Esophagus muscularis mucosa (tissue), 4 donors: ENCODE measurements around the gene RHEBL1. TPM values are rescaled to one million over a fixed set of nuclear protein-coding genes. Genes with fewer than 3 reads are reported as not detected.
A peak's percentile ranks its signal among the peaks of the same experiment; 100 is the strongest.

Experiments
- DNase-seq: peaks from one replicate; pipeline ENCODE4 v3.0.0-alpha.2; 2017; ENCODE audit errors: extremely low spot score
- H3K27ac ChIP-seq, 4 donors: fragments of 200-600 bp; sonication (generic); replicated peaks in 1 of 4; 1 replicate in 3 of 4; 2 replicates in 1 of 4; pipeline ENCODE4 v1.5.1; 2016 to 2019; ENCODE audit warnings: mild to moderate bottlenecking in 1 of 4
- H3K27me3 ChIP-seq, 4 donors: fragments of 200-600 bp; sonication (generic); one replicate each; pipeline versions ENCODE4 v1.5.1 to v1.6.0; 2016 to 2019
- H3K36me3 ChIP-seq, 4 donors: fragments of 200-600 bp; sonication (generic); one replicate each; pipeline ENCODE4 v1.5.1; 2016 to 2019
- H3K4me1 ChIP-seq, 4 donors: fragments of 200-600 bp; sonication (generic); one replicate each; pipeline ENCODE4 v1.5.1; 2016 to 2019
- H3K4me3 ChIP-seq, 4 donors: fragments of 200-600 bp; sonication (generic); 1 replicate in 2 of 4; 2 replicates in 2 of 4; pipeline ENCODE4 v1.5.1; 2016 to 2019; ENCODE audit warnings: mild to moderate bottlenecking in 4 of 4, moderate library complexity in 1 of 4
- H3K9me3 ChIP-seq, 4 donors: fragments of 200-600 bp; sonication (generic); 1 replicate in 3 of 4; 2 replicates in 1 of 4; pipeline ENCODE4 v1.5.1; 2016 to 2019
- EP300 ChIP-seq: sonication (generic); formaldehyde crosslinking; IDR thresholded peaks from one replicate; pipeline ENCODE4 v1.6.1; 2017; ENCODE audit warnings: antibody characterized with exemption
- POLR2A ChIP-seq: fragments of 450-650 bp; IDR thresholded peaks from one replicate; pipeline ENCODE4 v1.6.1; 2017; ENCODE audit warnings: antibody characterized with exemption, moderate library complexity, mild to moderate bottlenecking, low read depth
- POLR2AphosphoS5 ChIP-seq, 2 donors: sonication (generic); formaldehyde crosslinking; IDR thresholded peaks; one replicate each; pipeline ENCODE4 v1.6.1; 2017; ENCODE audit warnings: antibody characterized with exemption in 2 of 2
- WGBS: methylation state at CpG from one replicate; pipeline ENCODE4 v1.1.5; 2018; 5-methylcytosine and 5-hydroxymethylcytosine counted together
- intact Hi-C: fragments of 100-400 bp; cut with DNase I; formaldehyde crosslinking; loops from one replicate; pipeline ENCODE4 v1.15.1; 2023
- total RNA-seq, 4 donors: library from RNA; depleted of rRNA; stranded (reverse); fragments of >200 nt; gene quantifications; one replicate each; pipeline versions ENCODE4 v1.1.0 to v1.2.1, GENCODE V29; 2016
- TF ChIP-seq, protein P1 (sequence below), 3 experiments: fragments of 200-600 bp in 2 of 3; fragments of 450-650 bp in 1 of 3; sonication (generic) in 2 of 3; IDR thresholded peaks; one replicate each; pipeline ENCODE4 v1.5.1; 2017 to 2019; ENCODE audit warnings: antibody characterized with exemption in 3 of 3, mild to moderate bottlenecking in 2 of 3, moderate library complexity in 1 of 3

RHEBL1 gene
- total RNA-seq, 4 donors from 2014 or later = 0.40 to 0.97 TPM; not detected in 2

DNA sequence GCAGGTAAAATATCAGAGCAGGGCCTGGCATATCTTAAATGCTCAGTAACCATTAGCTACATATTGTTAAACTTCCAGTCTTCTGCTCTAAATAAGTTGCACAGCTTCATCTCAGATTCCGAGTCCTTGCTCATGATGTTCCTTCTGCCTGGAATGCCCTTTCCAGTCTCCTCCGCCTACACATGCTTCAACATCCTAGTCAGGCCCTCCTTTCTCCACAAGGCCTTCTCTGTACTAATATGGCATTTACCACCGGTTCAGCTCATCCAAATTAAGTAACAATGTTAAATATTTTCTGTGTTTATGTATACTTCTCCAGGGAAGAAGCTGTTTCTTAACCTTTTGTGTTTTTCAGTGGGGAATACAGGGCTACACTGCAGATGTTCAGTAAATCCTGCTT, 16.3 kb upstream of the RHEBL1 start:
- no peak for TF ChIP-seq POLR2A
- TF ChIP-seq, protein P1, sequence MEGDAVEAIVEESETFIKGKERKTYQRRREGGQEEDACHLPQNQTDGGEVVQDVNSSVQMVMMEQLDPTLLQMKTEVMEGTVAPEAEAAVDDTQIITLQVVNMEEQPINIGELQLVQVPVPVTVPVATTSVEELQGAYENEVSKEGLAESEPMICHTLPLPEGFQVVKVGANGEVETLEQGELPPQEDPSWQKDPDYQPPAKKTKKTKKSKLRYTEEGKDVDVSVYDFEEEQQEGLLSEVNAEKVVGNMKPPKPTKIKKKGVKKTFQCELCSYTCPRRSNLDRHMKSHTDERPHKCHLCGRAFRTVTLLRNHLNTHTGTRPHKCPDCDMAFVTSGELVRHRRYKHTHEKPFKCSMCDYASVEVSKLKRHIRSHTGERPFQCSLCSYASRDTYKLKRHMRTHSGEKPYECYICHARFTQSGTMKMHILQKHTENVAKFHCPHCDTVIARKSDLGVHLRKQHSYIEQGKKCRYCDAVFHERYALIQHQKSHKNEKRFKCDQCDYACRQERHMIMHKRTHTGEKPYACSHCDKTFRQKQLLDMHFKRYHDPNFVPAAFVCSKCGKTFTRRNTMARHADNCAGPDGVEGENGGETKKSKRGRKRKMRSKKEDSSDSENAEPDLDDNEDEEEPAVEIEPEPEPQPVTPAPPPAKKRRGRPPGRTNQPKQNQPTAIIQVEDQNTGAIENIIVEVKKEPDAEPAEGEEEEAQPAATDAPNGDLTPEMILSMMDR (IDR thresholded peaks at IDR 0.05) = no peak
- TF ChIP-seq POLR2AphosphoS5 (IDR thresholded peaks at IDR 0.05) = no peak
- no peak for TF ChIP-seq EP300
- no peaks in the 10 kb centered on the region for H3K9me3 ChIP-seq
- no peaks in the 10 kb centered on the region for H3K36me3 ChIP-seq
- DNase-seq = no peak
- peaks cover 0 to 28% (median 17%) of the 10 kb centered on the region in 4 donors for H3K27me3 ChIP-seq
- intact Hi-C loops = loop anchor here (5.0 kb wide), 1 partner anchor 36 kb away; no protein-coding TSS in a partner anchor
- peaks cover 27 to 41% (median 37%) of the 10 kb centered on the region in 4 donors for H3K4me1 ChIP-seq
- peak overlapping the region in 2 of 4 donors; percentile 10 to 40 for H3K27ac ChIP-seq
- WGBS = 56% methylated on average over 3 of the region's 3 CpGs
- H3K4me3 ChIP-seq = no peak overlapping the region

DNA sequence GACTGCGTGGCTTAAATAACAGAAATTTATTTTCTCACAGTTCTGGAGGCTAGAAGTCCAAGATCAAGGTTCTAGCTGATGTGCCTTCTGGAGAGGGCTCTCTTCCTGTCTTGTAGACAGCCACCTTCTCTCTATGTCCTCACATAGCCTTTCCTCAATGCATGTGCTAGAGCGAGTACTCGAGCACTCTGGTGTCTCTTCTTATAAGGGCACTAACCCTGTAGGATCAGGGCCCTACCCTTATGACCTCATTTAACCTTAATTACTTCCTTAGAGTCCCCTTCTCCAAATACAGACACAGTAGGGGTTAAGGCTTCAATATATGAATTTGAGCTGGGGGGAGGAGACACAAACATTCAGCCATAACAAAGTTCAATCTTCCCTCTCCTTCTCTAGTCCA, 14.7 kb upstream of the RHEBL1 start:
- DNase-seq = no peak
- peaks cover 0 to 11% (median 4%) of the 10 kb centered on the region in 4 donors for H3K27me3 ChIP-seq
- H3K36me3 ChIP-seq = no peaks in the 10 kb centered on the region
- no peak overlapping the region for H3K27ac ChIP-seq
- H3K4me3 ChIP-seq = no peak overlapping the region
- intact Hi-C loops = no loop called here
- peaks cover 10 to 24% (median 20%) of the 10 kb centered on the region in 4 donors for H3K4me1 ChIP-seq
- H3K9me3 ChIP-seq = no peaks in the 10 kb centered on the region
- no peak for TF ChIP-seq POLR2AphosphoS5 (IDR thresholded peaks at IDR 0.05)
- TF ChIP-seq EP300 = no peak
- TF ChIP-seq POLR2A = no peak
- TF ChIP-seq, protein P1 (IDR thresholded peaks at IDR 0.05) = no peak
- 98% methylated on average over 3 of the region's 3 CpGs for WGBS

DNA sequence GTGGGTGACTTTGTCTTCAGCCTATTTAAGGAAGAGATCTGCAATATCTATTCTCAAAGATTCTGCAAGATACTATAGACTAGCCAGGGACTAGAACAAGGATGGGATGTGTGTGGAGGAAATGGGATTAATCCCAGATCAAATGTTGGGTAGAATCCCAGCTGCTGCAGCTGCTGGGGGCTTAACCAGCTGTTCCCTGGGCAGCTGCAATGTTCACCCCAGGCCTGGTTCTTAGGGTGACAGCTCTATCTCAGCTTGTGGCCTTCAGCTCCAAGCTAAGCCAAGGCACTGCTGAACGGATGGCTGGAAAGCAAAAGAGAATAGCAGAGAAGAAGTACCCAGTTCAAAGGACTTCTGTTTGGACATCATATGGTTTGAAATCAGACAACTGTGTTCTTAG, 10.0 kb upstream of the RHEBL1 start:
- 69% methylated on average over 1 of the region's 1 CpG for WGBS
- Histone ChIP-seq H3K4me1 (no peaks in the 10 kb centered on the region), H3K36me3 (no peaks in the 10 kb centered on the region), H3K27ac (no peak overlapping the region), H3K4me3 (no peak overlapping the region), H3K27me3 (no peaks in the 10 kb centered on the region), H3K9me3 (no peaks in the 10 kb centered on the region)
- DNase-seq = no peak
- intact Hi-C loops = no loop called here
- TF ChIP-seq POLR2AphosphoS5 (IDR thresholded peaks at IDR 0.05) (no peak), EP300 (no peak), POLR2A (no peak)
- TF ChIP-seq, protein P1 (IDR thresholded peaks at IDR 0.05) = no peak

DNA sequence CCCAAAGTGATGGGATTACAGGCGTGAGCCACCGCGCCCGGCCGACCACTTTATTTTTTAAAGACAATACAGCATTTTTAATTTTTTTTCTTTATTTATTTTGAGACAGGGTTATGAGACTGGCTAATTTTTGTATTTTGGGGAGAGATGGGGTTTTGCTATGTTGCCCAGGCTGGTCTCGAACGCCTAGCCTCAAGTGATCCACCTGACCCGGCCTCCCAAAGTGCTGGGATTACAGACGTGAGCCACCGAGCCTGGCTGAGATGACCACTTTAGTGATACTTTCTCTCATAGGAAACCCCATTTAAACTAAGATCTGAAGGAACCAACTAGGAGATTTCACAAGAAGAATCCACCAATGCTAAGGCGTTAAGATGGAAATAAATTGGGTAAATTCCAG, 1.2 kb upstream of the RHEBL1 start:
- Histone ChIP-seq H3K36me3 (no peaks in the 10 kb centered on the region), H3K4me1 (peaks cover 14 to 20% (median 16%) of the 10 kb centered on the region in 4 donors), H3K27ac (no peak overlapping the region), H3K27me3 (no peaks in the 10 kb centered on the region), H3K4me3 (no peak overlapping the region), H3K9me3 (no peaks in the 10 kb centered on the region)
- WGBS = 92% methylated on average over 11 of the region's 11 CpGs
- no peak for DNase-seq
- no peak for TF ChIP-seq POLR2A
- TF ChIP-seq, protein P1 (IDR thresholded peaks at IDR 0.05) = no peak
- TF ChIP-seq EP300 = no peak
- TF ChIP-seq POLR2AphosphoS5 (IDR thresholded peaks at IDR 0.05) = no peak
- intact Hi-C loops = no loop called here
